ENCODE results near the gene COP1.

DNA sequence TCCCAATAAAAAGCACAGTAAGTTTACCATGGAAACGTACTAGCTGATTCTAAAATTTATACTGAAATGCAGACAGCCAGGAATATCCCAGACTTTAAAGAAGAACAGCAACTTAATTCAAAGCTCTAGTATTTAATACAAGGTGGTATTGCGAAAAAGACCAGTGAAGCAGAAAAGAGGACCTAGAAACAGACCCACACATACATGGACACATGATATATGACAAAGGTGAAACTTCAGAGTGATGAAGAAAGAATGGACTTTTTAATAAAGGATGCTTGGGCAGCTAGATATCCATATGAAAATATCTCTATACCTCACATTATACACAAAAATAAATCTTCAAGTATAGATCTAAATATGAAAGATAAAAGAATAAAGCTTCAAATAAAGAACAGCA lies 62.6 kb downstream of the COP1 start:
- no peak for TF ChIP-seq POLR2A (IDR thresholded peaks at IDR 0.05)
- TF ChIP-seq POLR2AphosphoS5 (IDR thresholded peaks at IDR 0.05; ENCODE audit: insufficient read depth in 1 of 2, low read depth in 1 of 2): no peak

Measured in vagina (tissue), 2 donors.